ENCODE results near the gene PSME4.
"Not testable (repeated sequence)": the region's sequence is repeated elsewhere in the genome, so short reads cannot be mapped to it uniquely, and the experiment has no call there.

PSME4 gene

GRCh38 chr2:53881360-53881759 lies 89.4 kb downstream of the PSME4 start:
- no peak for DNase-seq (ENCODE audit: low spot score)

- no peak for DNase-seq (ENCODE audit: low spot score)
Observed at GRCh38 chr2:53880756-53881155, 90.0 kb downstream of the PSME4 start.

- DNase-seq (ENCODE audit: low spot score): no peak
Observed at GRCh38 chr2:53877556-53877955, 93.2 kb downstream of the PSME4 start.

- DNase-seq (ENCODE audit: low spot score): no peak
Observed at GRCh38 chr2:53877112-53877511, 93.7 kb downstream of the PSME4 start.

GRCh38 chr2:53874401-53874950 lies 96.3 kb downstream of the PSME4 start:
- DNase-seq (ENCODE audit: low spot score): no peak

GRCh38 chr2:53867773-53868172 lies 103.0 kb downstream of the PSME4 start:
- no peak for DNase-seq (ENCODE audit: low spot score)

- no peak for DNase-seq (ENCODE audit: low spot score)
Observed at GRCh38 chr2:53867169-53867568, 103.6 kb downstream of the PSME4 start.

- DNase-seq (ENCODE audit: low spot score): peak; percentile 25
Observed at GRCh38 chr2:53865962-53866361, 104.8 kb downstream of the PSME4 start.

GRCh38 chr2:53865264-53865663 lies 105.5 kb downstream of the PSME4 start:
- no peak for DNase-seq (ENCODE audit: low spot score)

- DNase-seq (ENCODE audit: low spot score): no peak
Observed at GRCh38 chr2:53863538-53864227, 107.1 kb downstream of the PSME4 start.

- DNase-seq (ENCODE audit: low spot score): no peak
Observed at GRCh38 chr2:53861824-53862223, 109.0 kb downstream of the PSME4 start.

- no peak for DNase-seq (ENCODE audit: low spot score)
Observed at GRCh38 chr2:53859206-53860181, 111.3 kb downstream of the PSME4 start, which contains the start of gene GPR75. TSS of gene GPR75 (minus strand) at chr2:53859967. CDS start at chr2:53854756, 5,211 bp downstream.

GRCh38 chr2:53856272-53856671 lies 114.5 kb downstream of the PSME4 start:
- DNase-seq (ENCODE audit: low spot score): no peak

GRCh38 chr2:53854678-53855077 lies 116.1 kb downstream of the PSME4 start:
- peak; percentile 12 for DNase-seq (ENCODE audit: low spot score)

GRCh38 chr2:53852532-53852931 lies 118.3 kb downstream of the PSME4 start:
- DNase-seq (ENCODE audit: low spot score): no peak

GRCh38 chr2:53851052-53851757 lies 119.6 kb downstream of the PSME4 start:
- DNase-seq (ENCODE audit: low spot score): not testable (repeated sequence)

- DNase-seq (ENCODE audit: low spot score): no peak
Observed at GRCh38 chr2:53848062-53848461, 122.7 kb downstream of the PSME4 start.

GRCh38 chr2:53843595-53843994 lies 127.2 kb downstream of the PSME4 start:
- no peak for DNase-seq (ENCODE audit: low spot score)

GRCh38 chr2:53842891-53843290 lies 127.9 kb downstream of the PSME4 start:
- no peak for DNase-seq (ENCODE audit: low spot score)

GRCh38 chr2:53841651-53842050 lies 129.1 kb downstream of the PSME4 start:
- not testable (repeated sequence) for DNase-seq (ENCODE audit: low spot score)

- no peak for DNase-seq (ENCODE audit: low spot score)
Observed at GRCh38 chr2:53840580-53840979, 130.2 kb downstream of the PSME4 start.

- not testable (repeated sequence) for DNase-seq (ENCODE audit: low spot score)
Observed at GRCh38 chr2:53829980-53830290, 140.9 kb downstream of the PSME4 start.
